Choroid plexus epithelial cell (primary cell): Measurements from ENCODE around the gene MOB3C.

Experiments
- DNase-seq: peaks from one replicate; pipeline ENCODE4 v3.0.0-alpha.2; 2010; ENCODE audit warnings: low read depth
- H3K4me3 ChIP-seq: 2 replicates; pipeline ENCODE4 v1.5.1; 2011; ENCODE audit warnings: low read depth, mild to moderate bottlenecking, control low read depth, low read length, moderate library complexity
- TF ChIP-seq, protein P1 (sequence below): conservative IDR thresholded peaks from 2 replicates; pipeline ENCODE4 v1.5.1; 2011; ENCODE audit warnings: low read depth, mild to moderate bottlenecking, control low read depth, inconsistent platforms, low read length, moderate library complexity

MOB3C gene

DNA sequence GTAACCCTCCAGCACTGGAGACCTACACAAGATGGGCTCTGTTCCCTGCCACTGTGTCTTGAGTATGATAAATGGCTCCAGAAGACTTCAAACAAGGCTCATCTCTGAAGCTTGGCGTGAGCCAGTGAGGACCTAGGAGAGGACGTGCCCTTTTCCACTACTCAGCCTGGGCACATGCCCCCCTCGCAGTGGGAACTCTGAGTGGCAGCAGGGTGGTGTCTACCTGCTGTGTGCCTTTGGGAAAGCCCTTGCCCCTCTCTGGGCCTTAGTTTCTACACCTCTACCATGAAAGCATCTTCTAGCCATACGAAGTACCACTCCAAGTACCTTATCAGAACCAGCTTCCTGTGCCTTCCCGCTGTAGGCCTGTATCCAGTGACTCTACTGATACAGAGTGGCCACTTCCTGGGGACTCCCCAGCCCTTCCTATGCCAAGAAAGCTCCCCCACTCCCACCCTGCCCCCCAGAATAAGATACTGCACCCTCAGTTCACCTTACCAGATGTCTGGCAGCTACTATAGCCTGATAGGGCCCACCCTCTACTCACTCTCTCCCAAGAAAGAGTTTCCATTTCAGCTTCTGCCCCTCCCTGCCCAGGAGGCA lies 3.1 kb upstream of the MOB3C start:
- H3K4me3 ChIP-seq: no peak overlapping the region
- TF ChIP-seq, protein P1, sequence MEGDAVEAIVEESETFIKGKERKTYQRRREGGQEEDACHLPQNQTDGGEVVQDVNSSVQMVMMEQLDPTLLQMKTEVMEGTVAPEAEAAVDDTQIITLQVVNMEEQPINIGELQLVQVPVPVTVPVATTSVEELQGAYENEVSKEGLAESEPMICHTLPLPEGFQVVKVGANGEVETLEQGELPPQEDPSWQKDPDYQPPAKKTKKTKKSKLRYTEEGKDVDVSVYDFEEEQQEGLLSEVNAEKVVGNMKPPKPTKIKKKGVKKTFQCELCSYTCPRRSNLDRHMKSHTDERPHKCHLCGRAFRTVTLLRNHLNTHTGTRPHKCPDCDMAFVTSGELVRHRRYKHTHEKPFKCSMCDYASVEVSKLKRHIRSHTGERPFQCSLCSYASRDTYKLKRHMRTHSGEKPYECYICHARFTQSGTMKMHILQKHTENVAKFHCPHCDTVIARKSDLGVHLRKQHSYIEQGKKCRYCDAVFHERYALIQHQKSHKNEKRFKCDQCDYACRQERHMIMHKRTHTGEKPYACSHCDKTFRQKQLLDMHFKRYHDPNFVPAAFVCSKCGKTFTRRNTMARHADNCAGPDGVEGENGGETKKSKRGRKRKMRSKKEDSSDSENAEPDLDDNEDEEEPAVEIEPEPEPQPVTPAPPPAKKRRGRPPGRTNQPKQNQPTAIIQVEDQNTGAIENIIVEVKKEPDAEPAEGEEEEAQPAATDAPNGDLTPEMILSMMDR: no peak
- DNase-seq: no peak

DNA sequence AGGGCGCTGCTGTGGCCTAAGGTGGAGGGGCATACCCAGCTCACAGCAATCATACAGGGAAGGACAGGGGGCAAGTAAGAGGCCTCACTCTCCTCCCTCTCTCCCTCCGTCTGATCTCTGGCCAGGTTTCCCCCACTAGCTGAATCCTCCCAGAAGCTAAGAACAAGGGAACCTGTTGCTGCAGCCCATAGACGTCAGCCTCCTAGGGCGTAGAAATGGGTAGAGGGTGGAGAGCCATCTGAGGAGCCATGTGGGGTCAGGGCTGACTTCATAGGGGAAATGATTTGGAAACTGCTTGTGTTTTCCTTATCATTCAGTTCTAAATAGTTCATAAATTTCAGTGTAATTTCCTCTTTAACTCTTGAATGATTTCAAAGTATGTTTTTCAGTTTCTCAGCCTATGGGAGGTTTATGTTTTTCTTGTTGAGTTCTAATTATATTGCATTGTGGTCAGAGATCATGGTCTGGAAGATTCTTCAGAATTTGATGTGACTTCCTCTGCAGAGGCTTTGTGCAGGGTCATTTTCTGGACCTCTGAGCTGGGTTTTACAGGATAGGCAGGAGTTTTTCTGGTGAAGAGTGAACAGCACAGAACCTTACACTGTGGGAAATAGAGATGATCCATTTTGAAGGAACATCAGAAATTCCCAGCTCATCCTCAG lies 2.3 kb upstream of the MOB3C start:
- DNase-seq: no peak
- TF ChIP-seq, protein P1: no peak
- H3K4me3 ChIP-seq: no peak overlapping the region

GRCh38 chr1:46617833-46618232 lies 1.2 kb upstream of the MOB3C start:
- TF ChIP-seq, protein P1: no peak
- DNase-seq: no peak
- no peak overlapping the region for H3K4me3 ChIP-seq

- TF ChIP-seq, protein P1: no peak
- no peak for DNase-seq
These were observed 643 bp upstream of the MOB3C start for GRCh38 chr1:46617108-46617800.

GRCh38 chr1:46615735-46616134 lies 876 bp downstream of the MOB3C start:
- TF ChIP-seq, protein P1: no peak
- no peak for DNase-seq
- H3K4me3 ChIP-seq: peak overlapping the region; percentile 86

More at GRCh38 chr1:46617108-46617800, 643 bp upstream of the MOB3C start:
- peak overlapping the region; percentile 86 for H3K4me3 ChIP-seq

GRCh38 chr1:46615088-46615487 lies 1.5 kb downstream of the MOB3C start:
- DNase-seq: no peak
- no peak overlapping the region for H3K4me3 ChIP-seq
- TF ChIP-seq, protein P1: no peak
